GM12892 (cell line): ENCODE measurements around the gene NPHP4.

ENCODE experiments used
- DNase-seq: peaks from one replicate; pipeline ENCODE4 v3.0.0; 2011; ENCODE audit not compliant: insufficient read length
- FAIRE-seq: peaks from 2 replicates; lab custom pipeline; 2011; peaks lifted over from hg19 to GRCh38; lab: Jason Lieb, UNC
- POLR2A ChIP-seq: IDR thresholded peaks from 2 replicates; pipeline ENCODE4 v1.6.1; 2011; ENCODE audit warnings: low read depth, low read length, control low read depth
- POLR2AphosphoS5 ChIP-seq: IDR thresholded peaks from 2 replicates; pipeline ENCODE4 v1.6.1; 2011; ENCODE audit warnings: low read depth, low read length, control low read depth
- TAF1 ChIP-seq: IDR thresholded peaks from 2 replicates; pipeline ENCODE4 v1.6.1; 2011; ENCODE audit warnings: low read depth, mild to moderate bottlenecking, control low read depth, low read length, borderline replicate concordance

Gene NPHP4

DNA sequence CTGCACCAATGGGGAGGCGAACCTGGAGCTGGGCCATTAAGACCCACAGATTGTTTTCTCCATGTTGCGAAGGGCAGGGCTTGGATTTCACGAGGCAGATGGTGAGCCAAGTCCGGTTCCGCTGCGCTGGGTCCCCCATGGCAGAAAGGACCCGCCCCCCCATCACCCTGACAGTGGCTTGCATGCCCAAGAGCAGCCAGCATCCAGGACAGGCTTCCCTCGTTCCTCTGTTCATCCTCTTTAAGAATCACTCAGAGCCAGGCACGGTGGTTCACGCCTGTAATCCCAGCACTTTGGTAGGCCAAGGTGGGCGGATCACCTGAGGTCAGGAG lies 15.8 kb upstream of the NPHP4 start:
- no peak for DNase-seq
- FAIRE-seq = no peak

DNA sequence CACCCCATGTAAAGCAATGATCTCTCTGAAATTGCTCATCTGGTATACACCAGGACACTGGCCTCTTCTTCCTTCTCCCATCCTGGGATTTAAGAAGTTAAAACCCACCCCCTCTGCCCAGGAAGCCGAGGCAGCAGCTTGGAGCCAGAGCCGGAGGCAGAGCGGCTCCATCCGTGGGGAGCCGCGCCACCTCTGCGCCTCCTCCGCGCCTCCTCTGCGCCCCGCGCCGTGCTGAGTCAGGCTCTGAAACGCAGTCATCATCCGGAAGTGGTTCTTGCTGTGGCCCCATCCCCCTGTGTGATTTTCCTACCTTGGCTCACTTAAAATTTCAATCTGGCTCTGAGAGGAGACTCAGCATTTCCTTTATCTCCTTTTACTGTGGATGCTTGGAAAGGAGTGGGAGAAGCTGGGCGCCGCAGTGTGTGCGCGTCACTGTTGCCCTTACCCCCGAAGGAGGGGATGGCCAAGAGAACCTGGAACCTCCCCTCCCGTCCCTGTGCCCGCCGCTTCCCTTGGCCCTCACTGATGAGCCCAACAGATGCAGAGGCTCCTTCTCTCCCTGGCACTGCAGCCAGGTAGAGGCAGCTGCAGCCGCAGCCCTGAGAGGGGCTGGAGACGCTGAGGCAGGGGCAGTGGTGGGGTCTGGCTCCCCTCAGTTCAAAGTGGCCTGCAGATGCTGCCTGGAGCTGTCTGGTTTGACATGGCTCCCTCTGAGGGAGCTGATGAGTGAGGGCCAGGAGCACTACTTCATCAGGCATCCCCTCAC lies 15.3 kb upstream of the NPHP4 start:
- no peak for FAIRE-seq
- TF ChIP-seq POLR2A (no peak), TAF1 (no peak), POLR2AphosphoS5 (no peak)
- DNase-seq = no peak

More for the DNA sequence above, 15.8 kb upstream of the NPHP4 start:
- TF ChIP-seq POLR2A = no peak
- TF ChIP-seq TAF1 = no peak
- TF ChIP-seq POLR2AphosphoS5 = no peak

DNA sequence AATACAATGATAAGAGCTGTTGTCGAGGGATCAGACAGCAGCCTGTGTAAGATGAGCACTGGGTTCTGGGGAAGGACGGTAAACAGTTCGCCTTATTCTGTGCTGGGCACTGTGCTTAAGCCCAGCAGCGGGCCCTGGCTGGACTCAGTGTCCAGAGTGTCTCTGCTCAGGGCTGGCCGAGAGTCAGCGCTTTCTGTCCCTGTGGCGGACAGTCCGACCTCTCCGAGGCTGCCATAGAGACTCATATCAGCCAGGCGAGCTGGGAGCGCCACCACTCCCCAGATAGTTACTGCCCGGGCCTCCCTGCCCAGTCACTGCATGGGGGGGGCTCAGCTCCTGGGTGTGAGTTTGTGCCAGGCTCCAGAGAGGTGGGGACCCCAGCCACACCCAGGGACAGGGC lies 14.7 kb upstream of the NPHP4 start:
- TF ChIP-seq POLR2AphosphoS5 (no peak), TAF1 (no peak), POLR2A (no peak)
- no peak for DNase-seq
- no peak for FAIRE-seq

DNA sequence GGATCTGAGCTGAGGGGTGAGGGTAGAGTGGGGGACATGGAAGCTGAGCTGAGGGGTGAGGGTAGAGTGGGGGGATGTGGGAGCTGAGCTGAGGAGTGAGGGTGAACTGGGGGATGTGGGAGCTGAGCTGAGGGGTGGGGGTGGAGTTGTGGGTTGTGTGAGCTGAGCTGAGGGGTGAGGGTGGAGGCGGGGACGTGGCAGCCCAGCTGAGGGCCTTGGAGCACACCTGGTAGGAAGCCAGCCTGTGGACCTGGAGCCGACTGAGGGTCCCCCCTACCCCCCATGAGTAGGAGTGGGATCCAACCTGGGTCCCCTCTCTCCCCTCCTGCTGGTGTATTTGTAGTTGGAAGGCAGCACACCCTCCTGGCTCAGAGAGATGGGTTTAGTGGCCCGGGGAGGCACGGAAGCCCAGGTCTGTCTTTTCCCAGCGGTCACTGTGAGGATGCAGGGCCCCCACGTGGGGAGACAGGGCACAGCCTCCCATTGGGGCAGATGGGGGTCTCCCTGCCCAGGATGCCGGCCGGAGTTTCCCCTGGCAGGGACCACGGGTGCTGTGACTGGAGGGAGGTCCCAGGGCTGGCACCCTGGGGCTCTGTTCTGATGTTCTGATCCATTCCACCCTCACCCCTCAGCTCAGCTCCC lies 13.2 kb upstream of the NPHP4 start:
- no peak for TF ChIP-seq POLR2A
- no peak for TF ChIP-seq POLR2AphosphoS5
- TF ChIP-seq TAF1 = no peak
- no peak for FAIRE-seq
- DNase-seq = no peak

DNA sequence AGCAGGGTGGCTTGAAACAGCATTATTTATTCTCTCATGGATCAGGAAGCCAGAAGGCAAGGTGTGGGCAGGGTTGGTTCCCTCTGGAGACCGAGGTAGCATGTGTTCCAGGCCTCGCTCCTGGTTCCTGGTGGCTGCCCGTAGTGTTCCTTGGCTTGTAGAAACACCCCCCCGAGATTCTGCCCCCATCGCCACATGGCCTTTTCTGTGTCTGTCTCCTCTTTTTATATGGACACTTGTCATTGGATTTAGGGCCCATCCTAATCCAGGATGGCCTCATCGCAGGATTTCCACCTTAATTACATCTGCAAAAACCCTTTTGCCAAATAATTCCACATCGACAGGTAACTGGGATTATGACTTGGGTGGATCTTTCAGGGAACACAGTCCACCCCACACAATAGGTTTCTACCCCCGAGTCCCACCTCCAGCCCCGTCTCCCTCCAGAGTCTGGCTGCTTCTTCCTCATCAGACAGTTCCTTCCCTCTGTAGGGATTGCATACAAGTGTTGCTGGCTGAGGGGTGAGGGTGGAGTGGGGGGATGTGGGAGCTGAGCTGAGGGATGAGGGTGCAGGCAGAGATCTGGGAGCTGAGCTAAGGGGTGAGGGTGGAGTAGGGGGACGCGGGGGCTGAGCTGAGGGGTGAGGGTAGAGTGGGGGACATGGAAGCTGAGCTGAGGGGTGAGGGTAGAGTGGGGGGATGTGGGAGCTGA lies 12.3 kb upstream of the NPHP4 start:
- DNase-seq = no peak

DNA sequence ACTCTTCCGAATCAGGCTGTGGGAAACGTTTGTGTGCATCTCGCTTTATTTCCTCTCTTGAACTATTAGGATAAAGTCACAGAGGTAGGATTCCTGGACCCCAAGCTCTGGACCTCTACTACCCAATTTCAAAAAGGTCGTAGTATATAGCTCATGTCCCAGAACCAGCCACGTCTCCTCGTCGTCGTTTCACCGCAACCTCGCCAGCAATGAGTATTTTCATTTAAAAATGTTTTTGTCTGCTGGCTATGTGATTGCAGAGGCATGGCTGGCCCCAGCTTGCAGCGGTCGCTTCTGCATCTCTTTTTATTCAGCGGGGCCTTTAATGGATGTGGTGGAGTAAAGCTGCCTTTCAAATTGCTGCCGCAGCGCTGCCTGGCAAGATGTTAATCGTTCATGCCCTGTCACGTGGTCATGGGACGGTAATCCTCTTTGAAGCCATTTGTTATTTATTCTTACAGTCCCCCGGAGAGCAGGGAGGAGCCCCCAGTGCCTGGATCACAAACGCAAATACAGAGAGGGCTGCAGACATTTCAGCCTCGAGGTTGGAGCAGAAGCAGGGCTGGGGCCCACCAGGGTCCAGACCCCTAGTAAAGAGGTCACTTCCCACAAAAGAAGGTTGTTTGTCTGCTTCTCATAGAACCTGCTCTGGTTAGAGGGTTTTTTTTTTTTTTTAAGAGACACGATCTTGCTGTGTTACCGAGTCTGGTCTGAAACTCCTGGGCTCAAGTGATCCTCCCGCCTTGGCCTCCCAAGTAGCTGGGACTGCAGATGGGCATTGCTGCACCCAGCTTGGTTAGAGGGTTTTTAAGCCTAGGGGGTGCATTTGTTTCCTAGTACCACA lies 11.6 kb upstream of the NPHP4 start:
- DNase-seq (no peak), FAIRE-seq (no peak)
- TF ChIP-seq POLR2AphosphoS5 (no peak), TAF1 (no peak), POLR2A (no peak)

More for the DNA sequence above, 12.3 kb upstream of the NPHP4 start:
- TF ChIP-seq POLR2AphosphoS5 = no peak
- no peak for TF ChIP-seq POLR2A
- TF ChIP-seq TAF1 = no peak
- no peak for FAIRE-seq

DNA sequence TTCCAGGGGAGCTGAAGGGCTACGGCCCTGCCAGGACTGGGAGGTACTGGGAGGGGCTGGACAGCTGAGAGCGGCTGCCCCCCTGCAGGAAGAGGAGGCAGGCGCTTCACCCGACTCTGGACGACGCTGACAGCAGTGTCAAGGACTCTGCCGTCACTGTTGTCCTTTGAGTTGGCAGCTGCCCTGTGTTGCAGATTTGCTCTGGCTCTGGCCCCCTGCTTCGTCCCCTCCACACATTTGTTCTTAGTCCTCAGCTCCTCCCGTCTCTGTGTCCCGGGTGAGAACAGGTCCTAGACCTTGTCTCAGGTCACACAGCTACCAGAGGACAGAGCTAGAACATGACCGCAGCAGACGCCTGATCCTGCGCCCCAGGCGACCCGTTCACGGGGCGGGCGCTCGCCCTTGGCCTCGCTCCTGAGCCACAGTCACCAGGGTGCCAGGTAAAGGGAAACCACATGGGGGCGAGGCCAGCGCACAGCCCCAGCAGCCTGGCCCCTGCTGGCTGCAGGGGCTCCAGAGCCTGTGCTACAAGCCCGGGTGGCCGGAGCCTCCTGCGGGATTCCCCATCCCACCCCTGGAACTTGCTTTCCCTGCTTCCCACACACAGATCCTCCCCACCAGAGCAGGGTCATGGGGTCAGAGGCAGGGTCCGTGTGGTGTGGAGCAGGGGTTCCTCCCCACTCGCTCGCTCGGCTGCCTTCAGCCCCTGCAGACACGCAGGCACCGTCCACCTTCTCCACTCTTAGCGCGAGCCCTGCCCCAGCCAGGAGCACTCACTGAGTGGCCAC lies 10.7 kb upstream of the NPHP4 start:
- DNase-seq (no peak), FAIRE-seq (no peak)
- no peak for TF ChIP-seq POLR2AphosphoS5
- no peak for TF ChIP-seq POLR2A
- no peak for TF ChIP-seq TAF1

DNA sequence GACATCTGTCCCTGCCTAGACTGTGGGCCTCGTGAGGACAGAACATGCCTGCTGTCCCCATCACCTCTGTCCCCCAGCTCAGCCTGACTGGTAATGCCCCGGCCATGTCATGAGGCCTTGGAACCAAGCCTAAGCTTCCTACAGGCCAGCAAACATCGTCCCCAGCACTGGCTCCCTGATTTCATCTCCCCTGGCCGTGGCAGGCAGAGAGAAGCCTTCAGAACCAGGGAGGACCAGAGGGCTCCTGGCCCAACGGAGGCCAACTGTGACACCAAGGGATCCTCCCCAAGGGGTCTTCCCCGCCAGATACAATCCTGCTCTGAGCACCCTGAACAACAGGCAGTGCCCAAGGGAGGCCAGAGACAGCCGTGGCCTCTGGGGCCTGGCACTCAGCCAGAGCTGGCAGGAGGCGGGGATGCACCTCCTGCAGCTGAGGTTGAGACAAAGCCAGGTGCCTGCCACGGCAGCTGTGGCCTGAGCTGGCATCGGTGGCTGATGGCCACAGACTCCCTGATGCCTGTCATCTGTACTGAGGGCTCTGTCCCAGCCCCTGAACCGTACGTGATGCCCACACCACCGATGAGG lies 9.9 kb upstream of the NPHP4 start:
- FAIRE-seq = no peak
- no peak for DNase-seq

DNA sequence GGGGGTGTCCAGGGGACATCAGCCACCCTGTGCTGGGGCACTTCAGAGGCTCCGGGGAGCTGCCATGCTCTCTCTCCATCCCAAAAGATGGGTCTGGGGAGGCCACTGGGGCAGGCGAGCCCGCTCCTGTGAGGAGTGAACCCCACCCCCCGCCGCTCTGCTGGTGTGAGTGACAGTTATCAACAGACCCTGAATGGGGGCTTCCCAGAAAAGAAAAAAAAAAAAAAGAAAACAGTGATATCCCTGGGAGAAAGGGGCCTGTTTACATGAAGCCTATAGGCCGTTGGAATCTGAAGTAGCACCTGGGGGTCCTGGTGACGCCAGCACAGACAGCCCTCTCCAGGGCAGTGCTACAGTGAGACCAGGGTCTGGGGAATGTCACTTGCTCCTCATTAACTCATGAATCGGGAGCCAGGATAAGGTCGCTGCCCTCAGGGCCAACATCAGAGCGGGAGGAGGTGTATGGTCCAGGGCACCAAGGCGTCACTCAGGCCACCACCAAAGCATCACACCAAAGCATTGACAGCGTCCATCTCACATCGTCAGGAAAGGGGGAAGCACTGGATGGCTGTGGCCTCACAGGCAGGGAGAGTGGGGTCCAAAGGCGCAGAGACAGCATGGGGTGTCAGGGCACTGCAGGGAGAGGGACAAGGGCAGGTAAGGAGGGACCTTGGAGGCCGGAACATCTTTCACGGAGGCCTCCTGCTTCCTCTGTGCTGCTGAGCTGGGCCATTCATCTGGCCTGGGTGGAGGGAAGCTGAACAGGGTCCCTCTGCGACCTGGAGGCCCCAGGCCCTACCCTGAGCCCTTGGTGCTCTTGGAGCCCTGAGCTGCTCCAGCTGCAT lies 8.4 kb upstream of the NPHP4 start:
- TF ChIP-seq TAF1 = no peak
- no peak for TF ChIP-seq POLR2AphosphoS5
- no peak for TF ChIP-seq POLR2A
- FAIRE-seq = no peak
- no peak for DNase-seq

More for the DNA sequence above, 9.9 kb upstream of the NPHP4 start:
- TF ChIP-seq POLR2AphosphoS5 (no peak), TAF1 (no peak)

DNA sequence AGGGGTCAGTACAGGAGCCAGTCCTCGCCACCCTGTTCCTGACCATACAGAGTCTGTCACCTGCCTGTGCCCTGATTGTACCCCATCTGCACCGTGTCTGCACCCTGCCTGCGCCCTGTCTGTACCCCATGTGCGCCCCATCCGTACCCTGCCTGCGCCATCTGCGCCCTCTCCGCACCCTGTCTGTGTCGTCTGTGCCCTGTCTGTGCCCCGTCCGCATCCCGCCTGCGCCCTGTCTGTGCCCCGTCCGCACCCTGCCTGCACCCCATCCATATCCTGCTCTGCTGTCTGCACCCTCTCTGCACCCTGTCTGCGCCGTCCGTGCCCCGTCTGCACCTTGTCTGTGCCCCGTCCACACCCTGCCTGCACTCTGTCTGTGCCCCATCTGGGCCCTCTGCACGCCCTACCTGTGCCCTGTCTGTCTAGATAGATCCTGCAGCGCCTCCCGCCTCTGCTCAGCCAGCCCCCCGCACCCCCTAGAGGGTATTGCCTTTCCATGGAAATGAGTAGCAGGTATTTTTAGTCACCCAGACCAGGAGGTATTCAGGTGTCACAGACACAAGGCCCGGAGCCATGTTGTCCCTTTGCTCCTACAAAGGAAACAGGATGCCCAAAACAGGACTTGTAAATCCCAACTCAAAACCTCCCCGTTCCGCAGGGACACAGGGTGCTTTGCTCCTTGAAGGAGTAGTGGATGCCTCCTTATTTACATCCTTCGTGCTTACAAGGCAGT lies 7.7 kb upstream of the NPHP4 start:
- FAIRE-seq (no peak), DNase-seq (no peak)
- TF ChIP-seq TAF1 = no peak
- TF ChIP-seq POLR2AphosphoS5 = no peak
- TF ChIP-seq POLR2A = no peak
